Stomach (tissue), 4 donors: Measurements from ENCODE around the gene METTL5.
A peak's percentile ranks its signal among the peaks of the same experiment; 100 is the strongest.

Experiments
- CTCF ChIP-seq, 7 experiments: fragments of 450-650 bp in 4 of 7; fragments of 200-600 bp in 3 of 7; sonication (generic) in 3 of 7; IDR thresholded peaks; one replicate each; pipeline ENCODE4 v1.5.1; 2016 to 2019; ENCODE audit warnings: antibody characterized with exemption in 7 of 7, control low read depth in 2 of 7, mild to moderate bottlenecking in 1 of 7
- EP300 ChIP-seq: sonication (generic); formaldehyde crosslinking; IDR thresholded peaks from one replicate; pipeline ENCODE4 v1.6.1; 2017; ENCODE audit warnings: antibody characterized with exemption
- POLR2A ChIP-seq, 4 donors: fragments of 450-650 bp; IDR thresholded peaks; one replicate each; pipeline ENCODE4 v1.6.1; 2016; ENCODE audit warnings: antibody characterized with exemption in 4 of 4, control low read depth in 2 of 4, mild to moderate bottlenecking in 1 of 4, moderate library complexity in 1 of 4
- POLR2AphosphoS5 ChIP-seq, 3 donors: sonication (generic); formaldehyde crosslinking; IDR thresholded peaks; one replicate each; pipeline ENCODE4 v1.6.1; 2016; ENCODE audit warnings: antibody characterized with exemption in 3 of 3

GRCh38 chr2:169824373-169825333 lies at the start of gene METTL5:
- TF ChIP-seq POLR2A (IDR thresholded peaks at IDR 0.05): no peak
- peak in 5 of 7 experiments; percentile 62 to 94 (median 91) for TF ChIP-seq CTCF (IDR thresholded peaks at IDR 0.05)
- TF ChIP-seq POLR2AphosphoS5 (IDR thresholded peaks at IDR 0.05): peak; percentile 10 to 84 (median 74)
- no peak for TF ChIP-seq EP300
